Posterior cingulate gyrus (tissue), 11 donors: ENCODE data around the gene NDRG4.
A peak's percentile ranks its signal among the peaks of the same experiment; 100 is the strongest.

Source experiments
- DNase-seq, 10 donors: peaks; one replicate each; pipeline versions ENCODE4 v3.0.0 to v3.0.0-alpha.2; 2020 to 2021; ENCODE audit warnings: mixed read lengths in 3 of 10
- intact Hi-C: fragments of 100-400 bp; cut with DNase I; formaldehyde crosslinking; loops from one replicate; pipeline ENCODE4 v1.15.1; 2023

The NDRG4 gene

GRCh38 chr16:58499615-58500351 is at the start of gene NDRG4:
TSS of gene NDRG4 (plus strand) at chr16:58500143. CDS start at chr16:58500249, 106 bp downstream.
- intact Hi-C loops, result no loop called here
- peak; percentile 82 to 100 (median 96) for DNase-seq

GRCh38 chr16:58450590-58450989 is 49.4 kb upstream of the NDRG4 start:
- DNase-seq, result no peak
- intact Hi-C loops, result no loop called here

GRCh38 chr16:58451265-58451689 is 48.7 kb upstream of the NDRG4 start:
- intact Hi-C loops, result no loop called here

GRCh38 chr16:58451945-58452401 is 48.0 kb upstream of the NDRG4 start:
- intact Hi-C loops, result no loop called here
- no peak for DNase-seq

More at GRCh38 chr16:58451265-58451689, 48.7 kb upstream of the NDRG4 start:
- peak in 1 of 10 donors; percentile 38 for DNase-seq

GRCh38 chr16:58452640-58453039 is 47.3 kb upstream of the NDRG4 start:
- DNase-seq, result no peak
- intact Hi-C loops, result no loop called here

GRCh38 chr16:58454178-58454577 is 45.8 kb upstream of the NDRG4 start:
- intact Hi-C loops, result no loop called here
- no peak for DNase-seq

GRCh38 chr16:58454856-58455255 is 45.1 kb upstream of the NDRG4 start:
- intact Hi-C loops, result no loop called here
- no peak for DNase-seq

- intact Hi-C loops, result no loop called here
- no peak for DNase-seq
These were observed 44.2 kb upstream of the NDRG4 start for GRCh38 chr16:58455750-58456149.

- no peak for DNase-seq
- intact Hi-C loops, result no loop called here
These were observed 43.8 kb upstream of the NDRG4 start for GRCh38 chr16:58456193-58456592.

GRCh38 chr16:58458606-58459343 is 41.2 kb upstream of the NDRG4 start:
- DNase-seq, result no peak
- intact Hi-C loops, result no loop called here

- intact Hi-C loops, result no loop called here
- DNase-seq, result peak in 1 of 10 donors; percentile 33
These were observed 40.4 kb upstream of the NDRG4 start for GRCh38 chr16:58459344-58460218.

- no peak for DNase-seq
- intact Hi-C loops, result no loop called here
These were observed 39.7 kb upstream of the NDRG4 start for GRCh38 chr16:58460219-58460610.

GRCh38 chr16:58461056-58461455 is 38.9 kb upstream of the NDRG4 start:
- intact Hi-C loops, result no loop called here
- DNase-seq, result no peak

- intact Hi-C loops, result no loop called here
- DNase-seq, result no peak
These were observed 38.3 kb upstream of the NDRG4 start for GRCh38 chr16:58461640-58462039.

GRCh38 chr16:58462089-58462488 is 37.9 kb upstream of the NDRG4 start:
- intact Hi-C loops, result no loop called here
- DNase-seq, result no peak

- intact Hi-C loops, result no loop called here
- DNase-seq, result no peak
These were observed 37.4 kb upstream of the NDRG4 start for GRCh38 chr16:58462499-58462996.

- peak in 2 of 10 donors; percentile 71 to 87 for DNase-seq
- intact Hi-C loops, result no loop called here
These were observed 36.7 kb upstream of the NDRG4 start for GRCh38 chr16:58462997-58463941.

- DNase-seq, result peak in 8 of 10 donors; percentile 17 to 94 (median 61)
- intact Hi-C loops, result no loop called here
These were observed 35.7 kb upstream of the NDRG4 start for GRCh38 chr16:58464047-58464915.
